ENCODE data around the gene PAPLN. TPM values are rescaled to one million over a fixed set of nuclear protein-coding genes. Genes with fewer than 3 reads are reported as not detected.

The PAPLN gene
- total RNA-seq, 1 experiment from 2014 or later, result not detected

- Histone ChIP-seq H3K27me3 (ENCODE audit: insufficient read depth, low read depth) (0 out of 2 replicates have a peak, but pooled peaks cover 13% of the 10 kb centered on the region), H3K4me3 (no peak overlapping the region), H2AFZ (no peak overlapping the region), H3K4me2 (no peak overlapping the region), H3K36me3 (ENCODE audit: low read depth) (no peaks in the 10 kb centered on the region), H3K9me3 (ENCODE audit: insufficient read depth, low read depth) (no peaks in the 10 kb centered on the region), H3K27ac (no peak overlapping the region), H3K9me2 (ENCODE audit: insufficient read depth) (no peaks in the 10 kb centered on the region), H3F3A (ENCODE audit: insufficient read depth, low read depth) (no peaks in the 10 kb centered on the region), H3K4me1 (replicated peaks; ENCODE audit: insufficient read depth) (no peaks in the 10 kb centered on the region), H3K79me2 (ENCODE audit: low read depth) (no peaks in the 10 kb centered on the region), H4K20me1 (ENCODE audit: insufficient read depth) (no peaks in the 10 kb centered on the region)
- ChIA-PET CTCF (no interaction called here), POLR2A (ENCODE audit: unreplicated experiment) (no interaction called here)
- intact Hi-C loops (cut with micrococcal nuclease; ENCODE audit: unreplicated experiment), result no loop called here
- TF ChIP-seq CTCF (conservative IDR thresholded peaks at IDR 0.05) (no peak), EZH2 (IDR thresholded peaks at IDR 0.05; ENCODE audit: low read depth) (no peak)
- no TSS peak for BruUV-seq (replicated peaks)
- DNase-seq, result no peak
These were observed 9.3 kb downstream of the PAPLN start for GRCh38 chr14:73246387-73247150.

DNA sequence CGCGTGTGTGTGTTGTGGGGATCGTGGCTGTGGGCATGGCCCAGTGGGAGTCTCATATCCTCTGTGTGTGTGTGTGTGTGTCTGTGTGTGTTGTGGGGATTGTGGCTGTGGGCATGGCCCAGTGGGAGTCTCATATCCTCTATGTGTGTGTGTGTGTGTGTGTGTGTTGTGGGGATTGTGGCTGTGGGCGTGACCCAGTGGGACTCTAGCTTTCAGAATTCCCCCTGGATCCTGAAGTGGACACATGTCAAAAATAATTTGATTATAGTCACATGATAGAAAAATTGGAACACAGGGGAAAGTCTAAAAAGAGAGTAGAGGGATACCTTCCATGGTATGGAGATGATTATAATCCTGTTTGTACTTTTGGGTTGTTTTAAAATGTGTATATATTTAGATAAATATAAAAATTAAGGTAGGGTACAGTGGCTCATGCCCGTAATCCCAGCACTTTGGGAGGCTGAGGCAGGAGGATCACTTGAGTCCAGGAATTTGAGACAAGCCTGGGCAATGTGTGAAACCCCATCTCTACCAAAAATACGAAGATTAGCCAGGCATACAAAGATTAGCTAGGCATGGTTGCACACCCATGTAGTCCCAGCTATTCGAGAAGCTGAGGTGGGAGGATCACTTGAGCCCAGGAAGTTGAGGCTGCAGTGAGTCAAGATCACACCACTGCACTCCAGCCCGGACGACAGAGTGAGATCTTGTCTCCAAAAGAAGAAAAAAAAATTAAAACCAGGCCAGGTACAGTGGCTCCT, 11.0 kb downstream of the PAPLN start:
- Histone ChIP-seq H3K79me2 (ENCODE audit: low read depth) (no peaks in the 10 kb centered on the region), H3K9me2 (ENCODE audit: insufficient read depth) (no peaks in the 10 kb centered on the region), H4K20me1 (ENCODE audit: insufficient read depth) (no peaks in the 10 kb centered on the region), H3K27ac (no peak overlapping the region), H3F3A (ENCODE audit: insufficient read depth, low read depth) (no peaks in the 10 kb centered on the region), H3K36me3 (ENCODE audit: low read depth) (no peaks in the 10 kb centered on the region), H3K9me3 (ENCODE audit: insufficient read depth, low read depth) (no peaks in the 10 kb centered on the region), H3K4me2 (0 out of 2 replicates have a peak overlapping the region, but pooled peaks have one; percentile 7), H3K4me3 (no peak overlapping the region), H3K4me1 (replicated peaks; ENCODE audit: insufficient read depth) (no peaks in the 10 kb centered on the region), H3K27me3 (ENCODE audit: insufficient read depth, low read depth) (0 out of 2 replicates have a peak, but pooled peaks cover 13% of the 10 kb centered on the region), H2AFZ (peak overlapping the region; percentile 41; the same call in 1 of the 2 replicates)
- no TSS peak for BruUV-seq (replicated peaks)
- intact Hi-C loops (cut with micrococcal nuclease; ENCODE audit: unreplicated experiment), result no loop called here
- ChIA-PET CTCF (interaction anchor here (0.6 kb wide), 1 partner anchor 116 kb away, joined by 15 read pairs; no protein-coding TSS in a partner anchor), POLR2A (ENCODE audit: unreplicated experiment) (no interaction called here)
- TF ChIP-seq CTCF (conservative IDR thresholded peaks at IDR 0.05) (no peak), EZH2 (IDR thresholded peaks at IDR 0.05; ENCODE audit: low read depth) (no peak)
- DNase-seq, result no peak

- H3K4me3 ChIP-seq, result no peak overlapping the region
- H3K9me2 ChIP-seq (ENCODE audit: insufficient read depth), result no peaks in the 10 kb centered on the region
- no peaks in the 10 kb centered on the region for H3K36me3 ChIP-seq (ENCODE audit: low read depth)
- CTCF ChIA-PET, result interaction anchor here (0.6 kb wide), 1 partner anchor 117 kb away, joined by 15 read pairs; no protein-coding TSS in a partner anchor
- H3F3A ChIP-seq (ENCODE audit: insufficient read depth, low read depth), result no peaks in the 10 kb centered on the region
- no peaks in the 10 kb centered on the region for H4K20me1 ChIP-seq (ENCODE audit: insufficient read depth)
- no peak for DNase-seq
- H3K4me1 ChIP-seq (replicated peaks; ENCODE audit: insufficient read depth), result no peaks in the 10 kb centered on the region
- POLR2A ChIA-PET (ENCODE audit: unreplicated experiment), result no interaction called here
- intact Hi-C loops (cut with micrococcal nuclease; ENCODE audit: unreplicated experiment), result no loop called here
- H3K9me3 ChIP-seq (ENCODE audit: insufficient read depth, low read depth), result no peaks in the 10 kb centered on the region
- TF ChIP-seq EZH2 (IDR thresholded peaks at IDR 0.05; ENCODE audit: low read depth) (no peak), CTCF (conservative IDR thresholded peaks at IDR 0.05) (no peak)
- 0 out of 2 replicates have a peak overlapping the region, but pooled peaks have one; percentile 7 for H3K4me2 ChIP-seq
- no peak overlapping the region for H3K27ac ChIP-seq
- 0 out of 2 replicates have a peak, but pooled peaks cover 6% of the 10 kb centered on the region for H3K27me3 ChIP-seq (ENCODE audit: insufficient read depth, low read depth)
- no peaks in the 10 kb centered on the region for H3K79me2 ChIP-seq (ENCODE audit: low read depth)
- H2AFZ ChIP-seq, result peak overlapping the region; percentile 41; the same call in 1 of the 2 replicates
- BruUV-seq (replicated peaks), result no TSS peak
These were observed 11.8 kb downstream of the PAPLN start for GRCh38 chr14:73249108-73249507.

Measured in PC-9 (cell line).